Liver (tissue), 9 donors: ENCODE measurements around the gene TRPM2. TPM values are rescaled to one million over a fixed set of nuclear protein-coding genes. Genes with fewer than 3 reads are reported as not detected.

Experiments
- DNase-seq: peaks from one replicate; pipeline ENCODE4 v3.0.0-alpha.2; 2017; ENCODE audit warnings: low spot score
- H3K27ac ChIP-seq, 2 donors: one replicate each; pipeline ENCODE4 v1.7.0; 2013; ENCODE audit warnings: inconsistent platforms in 2 of 2, low read length in 2 of 2, control low read depth in 1 of 2, low read depth in 1 of 2, mild to moderate bottlenecking in 1 of 2
- H3K27me3 ChIP-seq, 4 donors: one replicate each; pipeline versions ENCODE4 v1.6.1 to v1.7.0; 2013; ENCODE audit warnings: low read length in 3 of 4, inconsistent platforms in 1 of 4, mild to moderate bottlenecking in 1 of 4, moderate library complexity in 1 of 4; ENCODE audit not compliant: control insufficient read depth in 4 of 4, insufficient read depth in 4 of 4
- H3K36me3 ChIP-seq, 4 donors: one replicate each; pipeline versions ENCODE4 v1.6.1 to v1.7.0; 2013; ENCODE audit warnings: low read length in 3 of 4, mild to moderate bottlenecking in 3 of 4, low read depth in 1 of 4, moderate library complexity in 1 of 4; ENCODE audit not compliant: control insufficient read depth in 4 of 4, insufficient read depth in 3 of 4
- H3K4me1 ChIP-seq, 4 donors: one replicate each; pipeline versions ENCODE4 v1.6.1 to v1.7.0; 2013; ENCODE audit warnings: low read length in 3 of 4, mild to moderate bottlenecking in 3 of 4, moderate library complexity in 1 of 4; ENCODE audit not compliant: control insufficient read depth in 4 of 4, insufficient read depth in 4 of 4
- H3K4me3 ChIP-seq, 3 donors: one replicate each; pipeline versions ENCODE4 v1.6.1 to v1.7.0; 2013; ENCODE audit warnings: low read length in 3 of 3, control low read depth in 1 of 3, low read depth in 1 of 3, mild to moderate bottlenecking in 1 of 3
- H3K9ac ChIP-seq, 2 donors: one replicate each; pipeline ENCODE4 v1.7.0; 2013; ENCODE audit warnings: low read length in 2 of 2, mild to moderate bottlenecking in 2 of 2, moderate library complexity in 2 of 2, control low read depth in 1 of 2, low read depth in 1 of 2
- H3K9me3 ChIP-seq, 4 donors: one replicate each; pipeline versions ENCODE4 v1.6.1 to v1.7.0; 2013; ENCODE audit warnings: low read length in 3 of 4; ENCODE audit not compliant: control insufficient read depth in 4 of 4
- ATF3 ChIP-seq: IDR thresholded peaks from 2 replicates; pipeline ENCODE4 v1.6.1; 2016; ENCODE audit warnings: antibody characterized with exemption
- CTCF ChIP-seq: fragments of 150-350 bp; IDR thresholded peaks from 2 replicates; pipeline ENCODE4 v1.5.1; 2017; ENCODE audit warnings: improper control_type of control experiment, low read depth, low read length; ENCODE audit not compliant: missing input control
- EGR1 ChIP-seq, 2 donors: IDR thresholded peaks; 2 replicates each; pipeline ENCODE4 v1.6.1; 2016 to 2018; ENCODE audit warnings: antibody characterized with exemption in 2 of 2, low read depth in 2 of 2
- FOXA1 ChIP-seq: IDR thresholded peaks from 2 replicates; pipeline ENCODE4 v1.6.1; 2016; ENCODE audit warnings: antibody characterized with exemption
- FOXA2 ChIP-seq: IDR thresholded peaks from 2 replicates; pipeline ENCODE4 v1.6.1; 2016; ENCODE audit warnings: antibody characterized with exemption
- GABPA ChIP-seq, 2 donors: IDR thresholded peaks in 1 of 2; conservative IDR thresholded peaks in 1 of 2; 2 replicates each; pipeline ENCODE4 v1.6.1; 2016; ENCODE audit warnings: antibody characterized with exemption in 2 of 2, mild to moderate bottlenecking in 1 of 2, moderate library complexity in 1 of 2
- HNF4A ChIP-seq, 2 donors: conservative IDR thresholded peaks; 2 replicates each; pipeline ENCODE4 v1.6.1; 2016; ENCODE audit warnings: antibody characterized with exemption in 2 of 2, mild to moderate bottlenecking in 2 of 2
- HNF4G ChIP-seq: IDR thresholded peaks from 2 replicates; pipeline ENCODE4 v1.6.1; 2016; ENCODE audit warnings: antibody characterized with exemption
- JUND ChIP-seq, 2 donors: IDR thresholded peaks; 2 replicates each; pipeline ENCODE4 v1.6.1; 2016; ENCODE audit warnings: antibody characterized with exemption in 2 of 2
- NR2F2 ChIP-seq: IDR thresholded peaks from 2 replicates; pipeline ENCODE4 v1.6.1; 2016; ENCODE audit warnings: antibody characterized with exemption
- RAD21 ChIP-seq, 2 donors: IDR thresholded peaks; 2 replicates each; pipeline ENCODE4 v1.6.1; 2016; ENCODE audit warnings: antibody characterized with exemption in 2 of 2, mild to moderate bottlenecking in 2 of 2
- REST ChIP-seq: IDR thresholded peaks from 2 replicates; pipeline ENCODE4 v1.6.1; 2016; ENCODE audit warnings: antibody characterized with exemption, mild to moderate bottlenecking
- SP1 ChIP-seq: IDR thresholded peaks from 2 replicates; pipeline ENCODE4 v1.6.1; 2018; ENCODE audit warnings: antibody characterized with exemption, mild to moderate bottlenecking
- TAF1 ChIP-seq: conservative IDR thresholded peaks from 2 replicates; pipeline ENCODE4 v1.6.1; 2016; ENCODE audit warnings: antibody characterized with exemption, mild to moderate bottlenecking
- WGBS: extraction: QIAGEN DNeasy Blood & Tissue Kit; methylation state at CpG from one replicate; pipeline ENCODE4 v1.1.7; 2013; 5-methylcytosine and 5-hydroxymethylcytosine counted together
- polyA plus RNA-seq, 2 donors: library from polyadenylated mRNA; stranded (reverse) in 1 of 2; unstranded in 1 of 2; fragments of 200-250 nt in 1 of 2; fragments of >200 nt in 1 of 2; fragmentation: Nextera tagmentation in 1 of 2; extraction: Ambion mirVana in 1 of 2; gene quantifications; one replicate each; pipeline versions ENCODE4 v1.2.1 to v1.2.3, GENCODE V29; 2013 to 2015
- total RNA-seq, 2 donors: library from RNA; depleted of rRNA; stranded (reverse); fragments of >200 nt; gene quantifications; one replicate each; pipeline ENCODE4 v1.2.3, GENCODE V29; 2014
- TF ChIP-seq, protein P1 (sequence below): IDR thresholded peaks from 2 replicates; pipeline ENCODE4 v1.6.1; 2016; ENCODE audit warnings: antibody characterized with exemption
- donor health status: healthy.
- donor health status: healthy.
- donor health status: healthy.
- donor health status: healthy.
- donor health status: healthy.

TRPM2 gene
- total RNA-seq (1 to 10 TPM in 1 of 2 donors, under 1 TPM in 1; 0.65 to 1.3 TPM), polyA plus RNA-seq (under 1 TPM; 0.43 to 0.61 TPM)

- DNase-seq = no peak
- peak within 1 kb of the TSS; percentile 21 to 86 for H3K27ac ChIP-seq
- peaks cover 3 to 26% (median 16%) of the 10 kb centered on the region in 4 donors for H3K4me1 ChIP-seq
- no peaks in the 10 kb centered on the region for H3K36me3 ChIP-seq
- H3K9me3 ChIP-seq = no peaks in the 10 kb centered on the region
- H3K4me3 ChIP-seq = peak within 1 kb of the TSS in 1 of 3 donors; percentile 22
- WGBS = 53% methylated on average over 21 of the region's 21 CpGs
- H3K9ac ChIP-seq = no peak within 1 kb of the TSS
- H3K27me3 ChIP-seq = peaks cover 0 to 2% (median 1%) of the 10 kb centered on the region in 4 donors
- TF ChIP-seq JUND (IDR thresholded peaks at IDR 0.05) (no peak), NR2F2 (no peak), HNF4A (conservative IDR thresholded peaks at IDR 0.05) (no peak), HNF4G (no peak), TAF1 (no peak), GABPA (IDR thresholded peaks at IDR 0.05 in 1 of 2, conservative IDR thresholded peaks at IDR 0.05 in 1 of 2) (no peak), RAD21 (IDR thresholded peaks at IDR 0.05) (no peak), REST (no peak), EGR1 (IDR thresholded peaks at IDR 0.05; ENCODE audit: low read depth in 2 of 2) (no peak), FOXA1 (no peak), SP1 (no peak), FOXA2 (no peak), ATF3 (no peak)
- TF ChIP-seq, protein P1, sequence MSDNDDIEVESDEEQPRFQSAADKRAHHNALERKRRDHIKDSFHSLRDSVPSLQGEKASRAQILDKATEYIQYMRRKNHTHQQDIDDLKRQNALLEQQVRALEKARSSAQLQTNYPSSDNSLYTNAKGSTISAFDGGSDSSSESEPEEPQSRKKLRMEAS = no peak
These were observed at the start of gene TRPM2 for GRCh38 chr21:44353191-44353970. TRPM2 (plus strand) TSS chr21:44353621; CDS start chr21:44353701, 80 bp downstream.

DNA sequence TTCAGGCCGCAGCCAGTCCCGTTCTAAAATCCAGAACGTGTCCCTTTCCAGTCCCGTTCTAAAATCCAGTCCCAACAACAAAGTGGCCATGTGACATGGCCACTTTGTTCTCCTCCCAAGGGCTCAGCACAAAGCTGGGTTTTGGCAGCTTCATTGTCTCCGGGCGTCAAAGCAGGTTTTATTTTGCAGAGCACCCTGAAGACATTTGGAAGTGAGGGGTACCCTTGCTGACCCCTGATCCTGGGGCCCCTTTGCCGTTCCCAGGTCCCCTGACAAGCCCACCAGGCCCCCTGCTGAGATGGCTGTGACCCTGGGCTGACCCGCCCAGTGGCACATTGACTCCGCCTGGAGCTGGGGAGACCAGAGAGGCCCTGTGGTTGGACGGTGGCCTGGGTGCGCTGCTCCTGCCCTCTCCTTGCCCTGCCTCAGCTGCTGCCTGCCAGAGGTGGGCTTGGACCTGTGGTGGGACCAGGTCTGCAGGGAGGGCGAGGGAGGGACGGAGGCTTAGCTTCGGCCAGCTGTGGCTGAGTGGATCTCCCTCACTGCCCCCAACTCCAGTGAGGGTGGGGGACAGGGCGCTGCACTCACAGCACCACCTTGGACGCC lies 49.3 kb upstream of the TRPM2 start:
- Histone ChIP-seq H3K9ac (no peak overlapping the region), H3K9me3 (no peaks in the 10 kb centered on the region), H3K36me3 (peaks cover 0 to 12% (median 1%) of the 10 kb centered on the region in 4 donors), H3K27ac (peak overlapping the region; percentile 63 to 65), H3K4me1 (peaks cover 17 to 51% (median 41%) of the 10 kb centered on the region in 4 donors), H3K4me3 (no peak overlapping the region), H3K27me3 (no peaks in the 10 kb centered on the region)
- WGBS = 69% methylated on average over 16 of the region's 16 CpGs
- TF ChIP-seq GABPA (IDR thresholded peaks at IDR 0.05 in 1 of 2, conservative IDR thresholded peaks at IDR 0.05 in 1 of 2) = no peak
- TF ChIP-seq CTCF = no peak
- TF ChIP-seq RAD21 (IDR thresholded peaks at IDR 0.05) = no peak
- no peak for TF ChIP-seq FOXA2
- no peak for TF ChIP-seq HNF4G
- TF ChIP-seq, protein P1 = no peak
- no peak for TF ChIP-seq SP1
- DNase-seq = no peak
